GM19240 (cell line): ENCODE data around the gene NIBAN1.
"Not testable (repeated sequence)": the region's sequence is repeated elsewhere in the genome, so short reads cannot be mapped to it uniquely, and the experiment has no call there.

ENCODE experiments used
- DNase-seq: peaks from one replicate; pipeline ENCODE4 v3.0.0; 2011; ENCODE audit warnings: low spot score; ENCODE audit not compliant: insufficient read length

NIBAN1 gene

DNA sequence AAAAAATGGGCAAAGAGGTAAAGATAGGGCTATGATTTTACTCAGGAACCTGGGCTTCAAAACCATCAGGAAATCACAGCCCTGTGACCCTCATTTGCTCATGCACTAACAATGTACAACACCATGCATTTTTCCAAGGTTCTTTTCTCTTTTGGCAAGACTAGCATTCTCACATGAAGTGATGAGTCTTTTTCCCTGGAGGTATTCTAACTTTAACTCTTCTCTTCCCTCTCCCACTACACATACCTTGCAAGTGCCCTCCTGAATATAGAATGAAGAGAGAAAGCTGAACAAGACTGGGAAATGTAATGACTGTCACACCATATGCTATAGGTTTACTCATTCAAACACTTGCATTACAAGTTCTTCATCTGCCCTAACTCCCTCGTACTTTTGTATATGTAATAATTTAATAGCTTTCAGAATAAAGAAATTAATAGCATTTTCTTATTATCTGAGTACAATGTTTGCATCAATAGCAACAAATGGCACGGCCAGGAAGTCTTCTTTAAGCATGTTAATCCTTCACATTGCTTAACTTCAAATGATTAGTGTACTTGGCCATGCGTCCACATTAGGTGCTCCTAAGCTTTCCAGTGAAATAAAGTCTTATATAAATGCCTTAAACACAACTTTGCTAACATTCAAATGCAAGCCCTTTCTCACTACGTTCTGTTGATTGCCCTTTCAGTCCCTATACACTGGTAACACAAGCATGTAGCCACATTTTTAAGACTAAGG lies 1.8 kb downstream of the NIBAN1 start:
- DNase-seq, result no peak

DNA sequence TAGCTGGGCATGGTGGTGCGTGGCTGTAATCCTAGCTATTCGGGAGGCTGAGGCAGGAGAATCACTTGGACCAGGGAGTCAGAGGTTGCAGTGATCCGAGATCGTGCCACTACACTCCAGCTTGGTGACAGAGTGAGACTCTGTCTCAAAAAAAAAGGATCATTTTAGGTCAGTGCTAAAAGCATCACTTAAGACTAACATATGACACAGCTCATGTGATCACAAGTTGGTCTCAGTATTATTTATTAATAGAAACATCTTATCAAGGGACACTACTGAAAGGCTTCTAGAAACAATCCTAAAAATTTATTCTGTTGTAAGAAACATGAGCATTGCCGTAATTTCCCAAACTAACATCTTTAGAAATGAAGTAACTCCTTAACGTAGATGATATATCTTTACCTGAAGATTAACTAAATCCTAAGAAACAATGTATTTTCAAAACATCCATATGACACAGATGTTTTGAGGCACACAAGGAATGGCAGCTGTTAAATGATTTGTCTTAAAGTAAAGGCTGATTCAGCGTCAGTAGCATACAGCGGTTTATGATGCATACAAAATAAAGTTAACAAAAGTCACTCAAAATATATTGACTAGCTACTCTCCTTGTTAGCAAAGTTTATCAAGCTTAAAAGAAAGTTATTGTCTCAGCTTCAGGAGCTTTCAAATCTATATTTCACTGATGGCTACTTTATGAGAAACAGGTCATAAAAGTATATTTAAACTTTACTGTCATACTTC lies 2.6 kb downstream of the NIBAN1 start:
- DNase-seq, result no peak

DNA sequence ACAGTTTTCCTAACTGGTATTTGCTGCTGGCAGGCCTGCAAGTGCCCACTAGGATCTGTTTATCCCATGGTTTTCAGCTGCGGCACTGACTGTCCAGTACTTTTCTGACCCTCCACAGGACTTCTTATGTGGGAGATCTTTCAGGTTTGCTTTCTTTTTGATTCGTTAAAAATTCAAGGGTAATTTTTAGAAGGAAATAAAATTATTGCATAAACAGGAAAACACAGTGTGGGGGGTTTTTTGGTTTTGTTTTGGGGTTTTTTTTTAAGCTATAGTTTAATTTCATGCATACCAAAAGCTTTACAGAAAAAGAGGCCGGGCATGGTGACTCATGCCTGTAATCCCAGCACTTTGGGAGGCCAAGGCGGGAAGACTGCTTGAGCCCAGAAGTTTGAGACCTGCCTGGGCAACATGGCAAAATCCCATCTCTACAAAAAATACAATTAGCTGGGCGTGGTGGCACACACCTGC lies 3.6 kb downstream of the NIBAN1 start:
- DNase-seq, result no peak

DNA sequence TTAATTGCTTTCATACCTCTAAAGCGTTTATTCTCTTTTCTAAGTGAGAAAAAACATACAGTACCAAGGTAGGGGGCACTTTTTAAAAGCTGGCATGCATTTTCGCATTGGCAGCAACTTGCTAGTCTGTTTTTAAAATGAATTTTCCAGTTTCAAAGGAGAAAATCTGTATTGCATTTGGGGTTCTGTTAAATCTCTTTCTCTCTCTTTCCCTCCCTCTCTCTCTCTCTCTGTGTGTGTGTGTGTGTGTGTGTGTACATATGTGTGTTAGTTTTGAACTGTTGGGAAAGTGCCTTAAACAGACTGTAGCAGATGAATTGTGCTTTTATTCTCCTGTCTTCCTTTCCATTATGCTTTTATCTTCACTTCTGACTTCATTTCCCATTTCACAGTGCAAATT lies 7.3 kb downstream of the NIBAN1 start:
- no peak for DNase-seq

DNA sequence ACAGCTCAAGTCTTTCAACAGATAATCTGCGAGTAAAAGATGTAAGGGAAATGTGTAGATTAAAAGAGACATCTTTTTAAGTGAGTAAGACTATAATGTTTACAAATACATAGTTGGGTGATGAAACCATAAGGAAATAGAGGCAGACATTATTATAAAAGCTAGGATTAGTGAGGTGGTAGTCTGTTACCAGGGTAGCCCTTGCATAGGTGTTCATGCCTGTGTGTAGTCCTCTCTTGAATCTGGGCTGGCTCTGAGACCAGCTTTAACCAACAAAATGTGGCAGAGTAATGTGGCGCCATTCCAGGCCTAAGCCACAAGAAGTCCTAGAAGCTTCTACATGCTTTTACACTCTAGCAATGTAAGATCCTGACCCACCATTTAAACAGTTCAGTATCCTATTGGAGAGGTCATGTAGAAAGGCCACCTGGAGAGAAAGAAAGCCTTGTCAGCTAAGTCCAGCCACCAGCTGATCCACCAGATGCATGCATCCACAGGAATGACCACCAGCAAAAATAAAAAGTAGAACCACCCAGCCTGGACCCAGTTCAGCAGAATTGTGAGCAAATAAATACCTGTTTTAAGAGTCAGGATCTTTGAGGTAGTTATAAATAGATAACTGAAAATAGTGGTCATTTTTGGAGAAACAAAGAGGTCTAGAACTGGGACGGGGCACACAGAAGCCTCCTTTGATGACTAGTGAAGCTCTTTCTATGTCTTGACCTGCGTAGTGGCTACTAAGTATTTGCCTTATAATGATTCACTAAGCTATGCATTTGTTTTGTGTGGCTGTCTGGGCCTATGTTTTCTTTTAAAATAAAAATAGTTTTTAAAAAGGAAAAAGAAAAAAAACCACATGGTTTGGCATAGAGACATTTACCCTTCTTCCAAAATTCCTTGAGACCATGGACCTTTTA lies 8.1 kb downstream of the NIBAN1 start:
- no peak for DNase-seq

DNA sequence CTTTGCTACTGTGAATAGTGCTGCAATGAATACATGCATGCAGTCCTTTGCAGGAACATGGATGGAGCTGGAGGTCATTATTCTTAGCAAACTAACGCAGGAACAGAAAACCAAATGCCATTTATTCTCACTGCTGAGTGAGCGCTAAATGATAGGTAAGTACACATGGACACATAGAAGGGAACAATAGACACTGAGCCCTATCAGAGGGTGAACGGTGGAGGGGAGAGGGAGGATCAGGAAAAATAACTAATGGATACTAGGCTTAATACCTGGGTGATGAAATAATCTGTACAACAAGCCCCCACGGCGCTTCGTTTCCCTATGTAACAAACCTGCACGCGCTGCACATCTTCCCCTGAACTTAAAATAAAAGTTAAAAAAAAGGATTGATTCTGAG lies 8.9 kb downstream of the NIBAN1 start:
- DNase-seq, result no peak

DNA sequence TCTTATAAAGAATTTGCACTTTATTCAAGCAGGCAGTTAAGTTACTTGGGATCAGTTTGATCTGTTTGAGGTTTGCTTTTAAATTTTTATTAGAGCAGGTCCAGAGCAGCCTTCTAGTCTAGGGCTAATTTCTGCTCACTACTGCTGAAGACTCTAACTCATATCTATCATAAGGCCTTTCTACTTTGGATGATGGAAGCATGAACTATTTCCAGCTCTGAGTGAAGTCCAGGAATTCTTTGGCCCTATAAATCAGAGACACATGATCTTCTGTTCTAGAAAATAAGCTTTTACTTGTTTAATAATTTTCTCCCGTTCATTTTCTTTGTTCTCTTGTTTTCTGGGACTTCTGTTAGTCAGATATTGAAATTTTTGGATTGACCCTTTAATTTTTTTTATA lies 14.7 kb downstream of the NIBAN1 start:
- no peak for DNase-seq

DNA sequence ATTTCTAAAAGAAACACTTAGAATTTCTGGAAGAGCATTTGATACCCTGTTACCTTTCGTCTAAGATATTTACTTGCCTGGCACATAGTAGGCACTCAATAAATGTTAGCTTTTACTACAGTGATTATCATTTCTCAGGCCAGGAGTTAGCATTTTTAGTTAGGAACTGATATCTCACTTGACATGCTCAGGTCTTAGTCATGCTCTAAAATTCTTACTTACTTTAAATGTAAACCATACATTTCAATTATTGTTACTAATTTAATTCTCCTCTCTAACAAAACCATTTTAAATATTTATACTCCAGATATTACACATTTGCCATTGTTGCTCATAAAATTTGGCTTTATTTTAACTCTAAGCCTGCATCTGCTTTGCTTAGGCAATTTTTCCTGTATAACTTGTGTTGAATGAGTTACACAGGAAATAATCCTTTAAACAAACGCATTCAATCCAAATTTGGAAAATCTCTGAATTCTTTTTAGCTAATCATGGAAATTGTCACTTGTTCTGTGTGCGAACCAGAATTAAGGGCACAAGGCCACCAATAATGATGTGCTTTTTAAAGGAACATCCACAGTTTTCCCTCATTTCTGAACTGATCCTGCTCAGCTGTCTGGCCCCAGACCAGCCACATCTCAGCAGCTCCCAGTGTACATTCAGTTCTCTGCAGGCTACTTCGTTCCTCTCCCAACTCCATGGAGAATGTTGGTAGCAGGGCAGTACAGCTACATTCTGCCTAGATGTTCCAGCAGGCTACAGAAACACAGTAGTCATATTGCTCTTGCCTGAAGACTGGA lies 15.6 kb downstream of the NIBAN1 start:
- DNase-seq, result no peak

DNA sequence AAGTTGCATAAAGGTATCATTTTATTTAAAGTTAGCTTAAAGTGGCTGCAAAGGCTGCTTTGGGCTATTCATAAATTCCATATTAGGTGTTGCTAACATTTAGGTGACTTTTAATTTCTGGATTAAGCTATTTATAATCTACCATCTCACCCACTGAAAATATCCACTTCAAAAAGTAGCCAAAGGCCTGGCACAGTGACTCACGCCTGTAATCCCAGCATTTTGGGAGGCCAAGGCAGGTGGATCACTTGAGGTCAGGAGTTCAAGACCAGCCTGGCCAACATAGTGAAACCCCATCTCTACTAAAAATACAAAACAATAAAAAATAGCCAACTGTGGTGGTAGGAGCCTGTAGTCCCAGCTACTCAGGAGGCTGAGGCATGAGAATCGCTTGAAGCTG lies 16.4 kb downstream of the NIBAN1 start:
- DNase-seq, result not testable (repeated sequence)

DNA sequence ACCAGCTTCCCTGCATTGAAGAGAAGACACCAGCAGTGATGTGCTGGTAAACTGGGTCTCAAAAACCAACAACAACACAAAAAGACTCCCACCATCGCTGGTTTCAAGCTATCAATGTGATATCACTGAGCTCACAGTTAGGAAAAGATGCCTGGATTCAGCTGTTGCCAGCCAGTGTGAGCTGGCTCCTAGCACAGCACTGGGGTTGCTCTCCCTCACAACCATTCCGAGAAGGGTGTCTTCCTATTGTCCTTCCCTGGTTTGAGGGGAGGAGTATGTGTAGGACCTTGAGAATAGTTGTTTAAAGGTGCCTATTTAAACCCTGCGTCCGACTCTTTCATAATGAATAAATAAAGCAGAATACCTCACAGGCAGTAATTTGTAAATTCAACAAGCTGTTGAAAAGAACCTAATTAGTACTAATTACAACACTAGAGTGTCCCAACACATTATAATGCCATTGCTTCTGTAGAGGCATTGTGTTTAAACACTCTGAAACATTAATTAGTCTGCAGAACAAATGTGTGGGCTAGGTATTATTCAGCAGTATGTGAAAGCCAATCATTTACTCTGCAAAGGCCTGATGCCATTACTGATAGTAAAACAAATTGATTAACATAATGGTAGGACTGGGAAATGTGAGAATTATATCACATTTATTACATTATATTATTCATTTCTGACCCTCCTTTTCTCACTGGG lies 17.2 kb downstream of the NIBAN1 start:
- DNase-seq, result no peak

DNA sequence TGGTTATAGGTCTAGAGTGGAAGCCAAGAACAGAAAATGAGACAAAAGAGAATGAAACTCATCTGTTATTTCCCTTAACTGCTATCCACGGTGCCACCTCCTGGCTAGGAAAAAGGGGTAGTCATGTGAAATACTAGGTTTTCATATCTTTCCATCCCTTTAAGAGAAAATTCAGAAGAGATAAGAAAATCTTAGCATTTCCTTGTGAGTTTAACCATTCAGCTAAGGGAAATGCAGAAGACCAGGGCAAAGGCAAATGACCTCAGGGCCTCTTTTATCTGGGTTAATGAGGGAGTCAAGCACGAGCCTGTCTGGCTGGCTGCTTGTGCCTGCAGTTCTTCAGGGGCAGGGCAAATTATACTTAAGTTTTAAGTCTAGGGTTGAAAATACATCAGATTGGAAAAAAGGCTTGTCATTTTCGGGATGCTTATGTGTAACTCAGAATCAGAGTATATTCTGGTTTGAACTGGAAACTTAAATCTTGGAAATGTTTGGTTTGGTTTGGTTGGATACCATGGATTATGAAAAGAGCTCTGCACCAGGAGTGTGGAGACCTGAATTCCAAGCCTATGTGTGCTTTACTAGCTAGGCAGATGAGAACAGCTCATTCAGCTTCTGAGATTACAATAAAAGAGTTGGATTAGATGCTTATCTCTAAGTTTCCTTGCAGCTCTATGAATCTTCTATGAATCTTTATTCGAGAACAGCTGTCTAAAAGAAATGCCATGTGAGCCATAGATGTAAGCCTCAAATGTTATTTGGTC lies 19.9 kb downstream of the NIBAN1 start:
- DNase-seq, result no peak

DNA sequence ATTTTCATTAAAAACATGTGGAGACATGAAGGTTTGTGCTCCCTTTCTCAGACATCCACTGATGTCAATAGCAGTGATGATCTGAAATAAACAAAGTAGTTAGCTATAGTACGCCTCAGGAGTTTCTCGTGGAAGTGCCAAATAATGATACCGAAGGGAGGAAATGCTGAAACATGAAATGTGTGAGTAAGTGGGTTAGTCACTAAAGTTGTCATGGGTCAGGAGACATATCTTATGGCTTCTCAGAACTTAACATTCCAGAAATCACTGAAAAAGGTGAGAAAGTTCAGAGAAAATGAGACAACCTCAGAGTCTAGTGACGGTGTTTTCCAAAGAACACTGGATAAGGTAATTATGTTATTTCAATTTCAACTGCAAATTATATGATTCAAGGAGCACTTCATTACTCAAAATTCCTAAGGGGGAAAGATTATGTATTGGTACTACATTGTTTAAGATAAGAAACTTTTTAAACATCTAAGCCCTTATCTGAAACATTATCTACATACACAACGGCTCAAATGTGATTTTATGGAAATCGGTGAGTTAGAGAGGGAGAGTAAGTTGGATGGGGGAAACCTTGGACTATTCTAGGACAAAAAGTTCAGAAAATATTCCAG lies 20.6 kb downstream of the NIBAN1 start:
- DNase-seq, result no peak

DNA sequence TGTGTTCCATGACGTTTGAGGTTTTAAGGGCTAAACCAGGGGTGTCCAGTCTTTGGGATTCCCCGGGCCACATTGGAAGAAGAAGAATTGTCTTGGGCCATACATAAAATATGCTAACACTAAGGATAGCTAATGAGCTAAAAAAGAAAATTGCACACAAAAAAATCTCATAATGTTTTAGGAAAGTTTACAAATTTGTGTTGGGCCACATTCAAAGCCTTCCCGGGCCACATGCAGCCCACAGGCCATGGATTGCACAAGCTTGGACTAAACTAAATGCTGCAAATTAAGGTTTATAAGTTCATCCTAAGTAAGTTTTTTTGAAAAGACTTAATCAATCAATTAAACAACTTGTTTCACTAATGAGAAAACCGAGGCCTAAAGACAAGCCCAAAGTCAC lies 21.9 kb downstream of the NIBAN1 start:
- no peak for DNase-seq

DNA sequence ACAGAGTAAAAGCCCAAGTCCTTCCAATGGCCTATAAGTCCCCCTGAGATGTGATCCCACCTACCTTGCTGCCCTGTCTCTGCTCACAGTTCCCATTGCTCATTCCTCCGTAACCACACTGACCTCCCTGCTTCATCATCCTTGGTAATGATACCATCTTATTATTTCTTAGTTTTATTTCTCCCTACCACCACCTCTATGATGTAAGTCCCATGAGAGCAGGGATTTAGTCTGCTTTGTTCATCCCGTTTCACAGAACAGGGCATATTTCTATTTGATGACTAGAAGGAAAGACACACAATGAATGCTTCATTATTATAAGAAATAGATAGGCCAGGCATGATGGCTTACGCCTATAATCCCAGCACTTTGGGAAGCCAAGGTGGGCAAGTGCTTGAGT lies 22.5 kb downstream of the NIBAN1 start:
- no peak for DNase-seq

DNA sequence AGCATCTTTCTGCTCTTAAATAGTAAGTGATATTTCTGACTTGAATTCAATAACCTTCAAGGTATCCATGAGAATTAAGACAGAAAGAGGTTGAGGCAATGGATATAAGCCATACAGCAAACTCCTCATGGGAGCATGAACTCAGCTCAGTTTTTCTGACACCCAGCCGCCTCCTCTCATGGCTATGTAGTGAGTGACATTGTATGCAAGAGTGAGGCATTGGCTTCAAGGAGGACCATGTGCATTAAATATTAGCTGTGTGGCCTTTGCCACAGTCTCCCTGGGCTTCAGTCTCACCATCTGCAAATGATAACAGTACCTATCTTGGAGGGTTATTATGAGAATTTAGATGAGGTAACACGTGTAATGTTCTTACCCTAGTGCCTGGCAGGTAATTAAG lies 23.4 kb downstream of the NIBAN1 start:
- no peak for DNase-seq

DNA sequence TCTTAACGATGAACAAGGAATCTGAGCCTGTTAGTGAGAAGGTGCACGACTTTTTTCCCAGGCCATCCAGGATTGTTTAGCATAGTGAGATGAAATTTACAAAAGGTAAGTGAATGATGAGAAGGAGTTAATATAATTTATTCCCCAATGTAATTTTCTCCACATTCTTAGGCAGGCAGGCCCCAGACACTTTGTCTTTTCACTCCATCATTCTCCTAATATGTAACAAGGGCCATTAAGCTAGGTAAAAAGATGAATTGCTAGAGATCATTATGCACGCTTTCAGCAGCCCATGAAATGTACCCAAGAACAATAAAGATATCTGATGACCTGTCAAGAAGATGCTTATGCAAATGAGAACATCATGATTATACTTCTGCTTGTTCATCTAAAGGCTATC lies 24.1 kb downstream of the NIBAN1 start:
- DNase-seq, result no peak

DNA sequence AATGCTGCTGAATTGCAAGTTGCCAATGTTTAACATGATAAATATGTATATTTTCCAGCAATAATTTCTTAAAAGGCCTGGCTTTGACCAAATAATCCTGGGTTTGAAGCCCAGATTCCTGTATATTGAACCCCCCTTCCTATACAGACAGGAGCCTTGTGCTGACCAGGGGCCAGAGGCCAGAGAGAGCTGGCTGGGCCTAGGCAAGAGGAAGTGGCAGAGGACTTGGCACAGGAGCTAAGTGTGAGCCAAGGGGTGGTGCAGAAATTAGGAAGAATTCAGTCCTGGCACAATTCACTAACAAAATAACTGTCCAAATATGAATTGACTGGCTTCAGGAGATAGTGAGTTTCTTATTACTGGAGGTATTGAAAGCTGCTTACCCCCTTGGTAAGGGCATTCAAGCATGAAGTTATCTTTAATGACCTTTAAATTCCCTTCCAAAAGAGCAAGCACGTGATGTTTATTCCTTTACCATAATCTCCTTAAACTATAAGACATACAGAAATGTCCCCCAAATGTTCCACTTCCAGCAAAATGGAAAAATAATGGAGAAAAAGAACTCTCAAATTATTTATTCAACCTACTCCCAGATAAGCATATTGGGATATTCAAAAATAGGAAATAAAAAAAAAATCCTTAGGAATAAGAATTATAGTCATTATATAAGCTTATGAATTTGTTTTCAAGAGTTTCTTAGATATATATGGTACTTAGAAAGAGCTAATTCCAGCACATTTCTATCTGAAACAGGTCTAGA lies 26.6 kb downstream of the NIBAN1 start:
- DNase-seq, result no peak

DNA sequence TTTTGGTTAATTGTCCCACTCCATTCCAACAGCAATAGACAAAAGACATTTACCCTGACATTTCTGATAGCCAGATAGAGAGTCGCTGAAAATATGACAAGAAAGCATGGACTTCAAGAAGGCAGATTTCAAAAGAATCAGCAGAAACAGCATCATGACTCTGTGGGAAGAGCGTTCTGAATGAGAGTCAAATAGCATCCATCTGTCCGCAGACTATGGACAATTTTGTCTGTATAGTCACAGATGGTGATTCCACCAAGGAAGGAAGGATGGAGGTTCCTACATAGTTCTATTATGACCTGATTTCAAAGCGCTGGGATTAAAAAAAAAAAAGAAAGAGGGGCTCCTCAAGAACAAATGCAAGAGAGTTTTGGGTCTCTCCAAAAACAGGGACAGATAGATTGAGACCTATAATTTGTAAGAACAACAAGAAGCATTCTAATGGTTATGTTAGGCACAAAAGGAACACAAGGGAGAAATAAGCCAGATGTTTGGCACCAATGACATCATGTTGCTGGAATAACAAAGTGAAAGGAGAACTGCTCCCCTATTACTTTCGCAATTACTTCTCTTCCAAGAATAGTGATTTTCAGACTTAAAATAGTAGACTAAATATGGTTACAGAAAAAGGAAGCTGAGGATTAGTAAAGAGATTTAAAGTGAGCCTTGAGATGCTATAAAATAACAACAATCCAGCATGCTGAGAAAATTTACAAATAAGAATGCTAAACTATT lies 28.5 kb downstream of the NIBAN1 start:
- no peak for DNase-seq
